HG02943 (cell line): Measurements from ENCODE around the gene CDKN2A.
"Not testable (repeated sequence)": the region's sequence is repeated elsewhere in the genome, so short reads cannot be mapped to it uniquely, and the experiment has no call there.

Source experiments
- ATAC-seq: cut with Tn5 transposase; IDR thresholded peaks from one replicate; pipeline ENCODE4 v1.9.1; 2021; ENCODE audit warnings: mild to moderate bottlenecking, low read depth, moderate library complexity; ENCODE audit not compliant: unreplicated experiment

Gene CDKN2A

GRCh38 chr9:21983561-21983935 is 10.6 kb downstream of the CDKN2A start:
- no peak for ATAC-seq

GRCh38 chr9:21982861-21983560 is 11.2 kb downstream of the CDKN2A start:
- ATAC-seq, result no peak

GRCh38 chr9:21982391-21982790 is 11.8 kb downstream of the CDKN2A start:
- no peak for ATAC-seq

- no peak for ATAC-seq
Observed at GRCh38 chr9:21976334-21976875, 17.8 kb downstream of the CDKN2A start.

GRCh38 chr9:21974722-21975409 is 19.3 kb downstream of the CDKN2A start:
- ATAC-seq, result no peak

GRCh38 chr9:21974343-21974721 is 19.9 kb downstream of the CDKN2A start:
- ATAC-seq, result no peak

- no peak for ATAC-seq
Observed at GRCh38 chr9:21972361-21972760, 21.8 kb downstream of the CDKN2A start.

- ATAC-seq, result no peak
Observed at GRCh38 chr9:21970800-21971640, 23.2 kb downstream of the CDKN2A start.

- no peak for ATAC-seq
Observed at GRCh38 chr9:21969951-21970799, 24.0 kb downstream of the CDKN2A start.

GRCh38 chr9:21969011-21969940 is 24.9 kb downstream of the CDKN2A start:
- no peak for ATAC-seq

- no peak for ATAC-seq
Observed at GRCh38 chr9:21968331-21969010, 25.7 kb downstream of the CDKN2A start.

GRCh38 chr9:21967702-21968101 is 26.5 kb downstream of the CDKN2A start:
- ATAC-seq, result no peak

- ATAC-seq, result no peak
Observed at GRCh38 chr9:21967169-21967568, 27.0 kb downstream of the CDKN2A start.

- no peak for ATAC-seq
Observed at GRCh38 chr9:21966140-21966851, 27.9 kb downstream of the CDKN2A start.

- ATAC-seq, result no peak
Observed at GRCh38 chr9:21965401-21965951, 28.7 kb downstream of the CDKN2A start.

GRCh38 chr9:21964925-21965385 is 29.2 kb downstream of the CDKN2A start:
- no peak for ATAC-seq

- no peak for ATAC-seq
Observed at GRCh38 chr9:21961569-21961968, 32.6 kb downstream of the CDKN2A start.

GRCh38 chr9:21959268-21959667 is 34.9 kb downstream of the CDKN2A start:
- not testable (repeated sequence) for ATAC-seq
